ENCODE results near the gene ARHGAP11A. TPM values are rescaled to one million over a fixed set of nuclear protein-coding genes. Genes with fewer than 3 reads are reported as not detected.
"Not testable (repeated sequence)": the region's sequence is repeated elsewhere in the genome, so short reads cannot be mapped to it uniquely, and the experiment has no call there.

ARHGAP11A gene
- 10 to 100 TPM; 92.3 to 96.7 TPM for total RNA-seq

- intact Hi-C loops (cut with micrococcal nuclease); H3K9me3 Mint-ChIP-seq; H3K4me1 Mint-ChIP-seq (ENCODE audit: low read depth); H3K27me3 Mint-ChIP-seq: not testable (repeated sequence)
- POLR2A ChIA-PET = interaction anchor here (0.6 kb wide), 1 partner anchor 1989 kb away, joined by 3 read pairs; the partner anchor contains the start of gene ARHGAP11B
- Mint-ChIP-seq H3K27ac (peak within 1 kb of the TSS; percentile 98), H3K4me3 (peak within 1 kb of the TSS; percentile 95), H3K36me3 (ENCODE audit: low read depth) (peaks cover 19% of the 10 kb centered on the region)
- peak; percentile 94 for DNase-seq
- CTCF ChIA-PET = interaction anchor here (0.6 kb wide), 1 partner anchor 1989 kb away, joined by 3 read pairs; the partner anchor contains the start of gene ARHGAP11B
- peak; percentile 91 for ATAC-seq
These were observed at the start of gene ARHGAP11A for GRCh38 chr15:32615051-32615870. ARHGAP11A (plus strand) TSS chr15:32615504; CDS start chr15:32616212, 708 bp downstream.

- H3K27me3 Mint-ChIP-seq; H3K4me3 Mint-ChIP-seq; ATAC-seq; H3K27ac Mint-ChIP-seq; H3K4me1 Mint-ChIP-seq (ENCODE audit: low read depth); CTCF ChIA-PET; DNase-seq; H3K9me3 Mint-ChIP-seq; H3K36me3 Mint-ChIP-seq (ENCODE audit: low read depth); POLR2A ChIA-PET; intact Hi-C loops (cut with micrococcal nuclease): not testable (repeated sequence)
These were observed 46.3 kb upstream of the ARHGAP11A start for GRCh38 chr15:32568988-32569387.

GRCh38 chr15:32578482-32578881, 36.8 kb upstream of the ARHGAP11A start:
- H3K27me3 Mint-ChIP-seq; ATAC-seq; H3K4me1 Mint-ChIP-seq (ENCODE audit: low read depth); DNase-seq; intact Hi-C loops (cut with micrococcal nuclease); CTCF ChIA-PET; H3K36me3 Mint-ChIP-seq (ENCODE audit: low read depth); H3K9me3 Mint-ChIP-seq; POLR2A ChIA-PET: not testable (repeated sequence)
- peak overlapping the region; percentile 33 for H3K4me3 Mint-ChIP-seq
- peak overlapping the region; percentile 75 for H3K27ac Mint-ChIP-seq

GRCh38 chr15:32585844-32586243, 29.5 kb upstream of the ARHGAP11A start:
- H3K9me3 Mint-ChIP-seq; H3K27ac Mint-ChIP-seq; DNase-seq; H3K4me3 Mint-ChIP-seq; POLR2A ChIA-PET; H3K4me1 Mint-ChIP-seq (ENCODE audit: low read depth); intact Hi-C loops (cut with micrococcal nuclease); H3K27me3 Mint-ChIP-seq; H3K36me3 Mint-ChIP-seq (ENCODE audit: low read depth); ATAC-seq; CTCF ChIA-PET: not testable (repeated sequence)

- H3K36me3 Mint-ChIP-seq (ENCODE audit: low read depth); ATAC-seq; H3K9me3 Mint-ChIP-seq; H3K27ac Mint-ChIP-seq; intact Hi-C loops (cut with micrococcal nuclease); H3K27me3 Mint-ChIP-seq; DNase-seq; CTCF ChIA-PET; POLR2A ChIA-PET; H3K4me1 Mint-ChIP-seq (ENCODE audit: low read depth); H3K4me3 Mint-ChIP-seq: not testable (repeated sequence)
These were observed 22.2 kb upstream of the ARHGAP11A start, which contains the start of gene GOLGA8N for GRCh38 chr15:32593151-32593550. GOLGA8N (plus strand) TSS chr15:32593456.

- intact Hi-C loops (cut with micrococcal nuclease); H3K36me3 Mint-ChIP-seq (ENCODE audit: low read depth); H3K27ac Mint-ChIP-seq; H3K4me1 Mint-ChIP-seq (ENCODE audit: low read depth); H3K4me3 Mint-ChIP-seq; ATAC-seq; H3K9me3 Mint-ChIP-seq; POLR2A ChIA-PET; H3K27me3 Mint-ChIP-seq; DNase-seq; CTCF ChIA-PET: not testable (repeated sequence)
These were observed 5.8 kb upstream of the ARHGAP11A start for GRCh38 chr15:32609518-32609917.

- POLR2A ChIA-PET; ATAC-seq; H3K36me3 Mint-ChIP-seq (ENCODE audit: low read depth); H3K27me3 Mint-ChIP-seq; CTCF ChIA-PET; H3K27ac Mint-ChIP-seq; H3K4me1 Mint-ChIP-seq (ENCODE audit: low read depth); H3K4me3 Mint-ChIP-seq; H3K9me3 Mint-ChIP-seq; intact Hi-C loops (cut with micrococcal nuclease): not testable (repeated sequence)
- peak; percentile 4 for DNase-seq
These were observed 4.6 kb upstream of the ARHGAP11A start for GRCh38 chr15:32610719-32611118.

GRCh38 chr15:32614712-32615050, 623 bp upstream of the ARHGAP11A start:
- Mint-ChIP-seq H3K4me3 (peak overlapping the region; percentile 95), H3K36me3 (ENCODE audit: low read depth) (peaks cover 19% of the 10 kb centered on the region), H3K27ac (peak overlapping the region; percentile 98)
- H3K27me3 Mint-ChIP-seq; intact Hi-C loops (cut with micrococcal nuclease); H3K4me1 Mint-ChIP-seq (ENCODE audit: low read depth); DNase-seq; H3K9me3 Mint-ChIP-seq: not testable (repeated sequence)
- ChIA-PET CTCF (interaction anchor here (0.6 kb wide), 1 partner anchor 1989 kb away, joined by 3 read pairs; the partner anchor contains the start of gene ARHGAP11B), POLR2A (interaction anchor here (0.6 kb wide), 1 partner anchor 1989 kb away, joined by 3 read pairs; the partner anchor contains the start of gene ARHGAP11B)
- peak; percentile 24 for ATAC-seq

GRCh38 chr15:32615871-32616426, 645 bp downstream of the ARHGAP11A start:
- H3K9me3 Mint-ChIP-seq, CTCF ChIA-PET: not testable (repeated sequence)

More at GRCh38 chr15:32615871-32616426, 645 bp downstream of the ARHGAP11A start:
- POLR2A ChIA-PET; intact Hi-C loops (cut with micrococcal nuclease); H3K27me3 Mint-ChIP-seq; H3K4me1 Mint-ChIP-seq (ENCODE audit: low read depth): not testable (repeated sequence)
- Mint-ChIP-seq H3K36me3 (ENCODE audit: low read depth) (peaks cover 19% of the 10 kb centered on the region), H3K27ac (peak overlapping the region; percentile 98), H3K4me3 (peak overlapping the region; percentile 95)
- DNase-seq (peak; percentile 29), ATAC-seq (peak; percentile 2)
